ENCODE data around the gene PLCB2.

- no peak for TF ChIP-seq CTCF (IDR thresholded peaks at IDR 0.05; ENCODE audit: insufficient read depth, low read length)
- TF ChIP-seq SPI1 (IDR thresholded peaks at IDR 0.05; ENCODE audit: borderline replicate concordance, low read depth): no peak
These were observed 19.7 kb upstream of the PLCB2 start for GRCh38 chr15:40327457-40327856.
